ENCODE results near the gene ENAH.

Gene ENAH

GRCh38 chr1:225462714-225463574 lies 190.0 kb downstream of the ENAH start:
- Histone ChIP-seq H3K9ac (ENCODE audit: low read length in 2 of 2) (peak overlapping the region; percentile 47 to 71), H3K27ac (ENCODE audit: low read length) (peak overlapping the region; percentile 92), H3K27me3 (ENCODE audit: control insufficient read depth in 1 of 2, insufficient read depth in 2 of 2, low read length in 2 of 2) (no peaks in the 10 kb centered on the region), H3K36me3 (ENCODE audit: control insufficient read depth in 2 of 2, insufficient read depth in 2 of 2, low read length in 2 of 2) (no peaks in the 10 kb centered on the region), H3K4me3 (ENCODE audit: low read length in 2 of 2) (peak overlapping the region; percentile 48 to 49), H3K9me3 (ENCODE audit: control insufficient read depth in 2 of 2, low read length in 2 of 2) (no peaks in the 10 kb centered on the region), H3K4me1 (ENCODE audit: control insufficient read depth, insufficient read depth, low read length) (peaks cover 70% of the 10 kb centered on the region)

DNA sequence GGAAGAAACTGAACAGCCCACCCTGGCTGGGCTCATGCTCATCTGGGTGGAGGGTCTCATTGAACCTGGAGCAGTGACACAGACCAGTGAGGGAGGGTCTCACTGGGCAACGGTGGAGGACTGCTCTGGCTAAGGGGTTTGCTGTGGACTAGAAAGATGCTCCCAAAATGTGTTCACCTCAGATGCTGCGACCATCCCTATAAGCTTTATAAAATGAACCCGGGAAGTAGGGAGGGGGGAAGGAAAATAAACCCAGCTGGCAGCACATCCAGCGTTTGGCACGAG lies 190.6 kb downstream of the ENAH start:
- Histone ChIP-seq H3K9ac (ENCODE audit: low read length in 2 of 2) (peak overlapping the region; percentile 71 to 83), H3K27me3 (ENCODE audit: control insufficient read depth in 1 of 2, insufficient read depth in 2 of 2, low read length in 2 of 2) (no peaks in the 10 kb centered on the region), H3K27ac (ENCODE audit: low read length) (peak overlapping the region; percentile 92)

GRCh38 chr1:225461533-225462428 lies 191.1 kb downstream of the ENAH start:
- Histone ChIP-seq H3K9me3 (ENCODE audit: control insufficient read depth in 2 of 2, low read length in 2 of 2) (no peaks in the 10 kb centered on the region), H3K4me3 (ENCODE audit: low read length in 2 of 2) (peak overlapping the region; percentile 65 to 68), H3K9ac (ENCODE audit: low read length in 2 of 2) (peak overlapping the region; percentile 71 to 83), H3K27me3 (ENCODE audit: control insufficient read depth in 1 of 2, insufficient read depth in 2 of 2, low read length in 2 of 2) (no peaks in the 10 kb centered on the region), H3K36me3 (ENCODE audit: control insufficient read depth in 2 of 2, insufficient read depth in 2 of 2, low read length in 2 of 2) (no peaks in the 10 kb centered on the region), H3K27ac (ENCODE audit: low read length) (peak overlapping the region; percentile 92), H3K4me1 (ENCODE audit: control insufficient read depth, insufficient read depth, low read length) (peaks cover 60% of the 10 kb centered on the region)

More for the DNA sequence above, 190.6 kb downstream of the ENAH start:
- Histone ChIP-seq H3K4me1 (ENCODE audit: control insufficient read depth, insufficient read depth, low read length) (peaks cover 65% of the 10 kb centered on the region), H3K4me3 (ENCODE audit: low read length in 2 of 2) (peak overlapping the region in 1 of 2 donors; percentile 65), H3K36me3 (ENCODE audit: control insufficient read depth in 2 of 2, insufficient read depth in 2 of 2, low read length in 2 of 2) (no peaks in the 10 kb centered on the region), H3K9me3 (ENCODE audit: control insufficient read depth in 2 of 2, low read length in 2 of 2) (no peaks in the 10 kb centered on the region)

- H3K9ac ChIP-seq (ENCODE audit: low read length in 2 of 2), result peak overlapping the region; percentile 71 to 83
- peak overlapping the region; percentile 65 to 68 for H3K4me3 ChIP-seq (ENCODE audit: low read length in 2 of 2)
- peaks cover 60% of the 10 kb centered on the region for H3K4me1 ChIP-seq (ENCODE audit: control insufficient read depth, insufficient read depth, low read length)
- H3K27ac ChIP-seq (ENCODE audit: low read length), result peak overlapping the region; percentile 92
- H3K36me3 ChIP-seq (ENCODE audit: control insufficient read depth in 2 of 2, insufficient read depth in 2 of 2, low read length in 2 of 2), result no peaks in the 10 kb centered on the region
- no peaks in the 10 kb centered on the region for H3K27me3 ChIP-seq (ENCODE audit: control insufficient read depth in 1 of 2, insufficient read depth in 2 of 2, low read length in 2 of 2)
- no peaks in the 10 kb centered on the region for H3K9me3 ChIP-seq (ENCODE audit: control insufficient read depth in 2 of 2, low read length in 2 of 2)
These were observed 192.0 kb downstream of the ENAH start for GRCh38 chr1:225460737-225461532.

DNA sequence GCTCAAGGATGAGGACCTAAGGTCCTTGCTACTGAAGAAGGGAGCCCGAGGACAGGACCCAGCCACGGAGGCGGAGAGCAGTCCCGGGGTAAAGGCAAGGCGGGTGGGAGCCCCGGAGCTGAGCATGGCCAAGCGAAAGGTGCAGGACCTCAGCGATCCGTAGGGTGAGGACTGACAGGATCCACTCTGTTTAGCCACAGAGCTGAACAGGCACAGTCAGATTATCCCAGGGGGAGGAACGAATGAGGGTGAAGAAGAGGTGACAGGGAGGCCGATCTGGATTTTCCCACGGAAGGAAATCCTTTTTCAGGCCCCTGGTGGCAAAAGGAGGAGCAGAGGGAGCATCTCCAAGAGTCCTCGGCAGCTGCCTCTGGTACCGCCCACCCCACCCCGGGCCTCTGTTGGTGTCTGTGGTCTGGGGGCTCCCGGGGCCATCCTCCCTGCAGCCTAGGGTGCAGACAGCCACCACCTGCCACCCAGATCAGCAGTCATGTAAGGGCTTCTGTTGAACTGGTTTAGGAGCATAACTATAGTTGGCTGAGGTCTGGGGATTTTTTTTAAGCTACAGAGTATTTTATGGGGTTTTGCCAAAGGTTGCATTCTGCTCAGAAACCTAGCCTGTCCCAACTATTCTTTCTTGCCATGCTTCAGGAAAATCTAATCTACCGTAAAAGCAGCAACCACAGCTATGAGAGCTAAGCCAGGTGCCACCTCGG lies 192.7 kb downstream of the ENAH start:
- Histone ChIP-seq H3K27ac (ENCODE audit: low read length) (peak overlapping the region; percentile 92), H3K36me3 (ENCODE audit: control insufficient read depth in 2 of 2, insufficient read depth in 2 of 2, low read length in 2 of 2) (no peaks in the 10 kb centered on the region), H3K9me3 (ENCODE audit: control insufficient read depth in 2 of 2, low read length in 2 of 2) (no peaks in the 10 kb centered on the region), H3K27me3 (ENCODE audit: control insufficient read depth in 1 of 2, insufficient read depth in 2 of 2, low read length in 2 of 2) (no peaks in the 10 kb centered on the region), H3K4me3 (ENCODE audit: low read length in 2 of 2) (peak overlapping the region; percentile 65 to 68), H3K9ac (ENCODE audit: low read length in 2 of 2) (peak overlapping the region; percentile 71 to 83), H3K4me1 (ENCODE audit: control insufficient read depth, insufficient read depth, low read length) (peaks cover 55% of the 10 kb centered on the region)

GRCh38 chr1:225458222-225458631 lies 194.7 kb downstream of the ENAH start:
- Histone ChIP-seq H3K9ac (ENCODE audit: low read length in 2 of 2) (peak overlapping the region in 1 of 2 donors; percentile 5), H3K4me3 (ENCODE audit: low read length in 2 of 2) (no peak overlapping the region), H3K9me3 (ENCODE audit: control insufficient read depth in 2 of 2, low read length in 2 of 2) (no peaks in the 10 kb centered on the region), H3K27me3 (ENCODE audit: control insufficient read depth in 1 of 2, insufficient read depth in 2 of 2, low read length in 2 of 2) (no peaks in the 10 kb centered on the region), H3K36me3 (ENCODE audit: control insufficient read depth in 2 of 2, insufficient read depth in 2 of 2, low read length in 2 of 2) (no peaks in the 10 kb centered on the region), H3K4me1 (ENCODE audit: control insufficient read depth, insufficient read depth, low read length) (peaks cover 52% of the 10 kb centered on the region), H3K27ac (ENCODE audit: low read length) (peak overlapping the region; percentile 55)

- H3K4me1 ChIP-seq (ENCODE audit: control insufficient read depth, insufficient read depth, low read length), result peaks cover 38% of the 10 kb centered on the region
- peak overlapping the region in 1 of 2 donors; percentile 44 for H3K4me3 ChIP-seq (ENCODE audit: low read length in 2 of 2)
- peak overlapping the region; percentile 100 for H3K27ac ChIP-seq (ENCODE audit: low read length)
- no peaks in the 10 kb centered on the region for H3K27me3 ChIP-seq (ENCODE audit: control insufficient read depth in 1 of 2, insufficient read depth in 2 of 2, low read length in 2 of 2)
- no peaks in the 10 kb centered on the region for H3K9me3 ChIP-seq (ENCODE audit: control insufficient read depth in 2 of 2, low read length in 2 of 2)
- H3K36me3 ChIP-seq (ENCODE audit: control insufficient read depth in 2 of 2, insufficient read depth in 2 of 2, low read length in 2 of 2), result no peaks in the 10 kb centered on the region
- peak overlapping the region; percentile 8 to 47 for H3K9ac ChIP-seq (ENCODE audit: low read length in 2 of 2)
These were observed 198.2 kb downstream of the ENAH start for GRCh38 chr1:225454733-225455132.

GRCh38 chr1:225453797-225454648 lies 198.9 kb downstream of the ENAH start:
- Histone ChIP-seq H3K27ac (ENCODE audit: low read length) (peak overlapping the region; percentile 100), H3K27me3 (ENCODE audit: control insufficient read depth in 1 of 2, insufficient read depth in 2 of 2, low read length in 2 of 2) (no peaks in the 10 kb centered on the region), H3K9ac (ENCODE audit: low read length in 2 of 2) (peak overlapping the region; percentile 47 to 58), H3K4me1 (ENCODE audit: control insufficient read depth, insufficient read depth, low read length) (peaks cover 43% of the 10 kb centered on the region), H3K36me3 (ENCODE audit: control insufficient read depth in 2 of 2, insufficient read depth in 2 of 2, low read length in 2 of 2) (no peaks in the 10 kb centered on the region), H3K9me3 (ENCODE audit: control insufficient read depth in 2 of 2, low read length in 2 of 2) (no peaks in the 10 kb centered on the region), H3K4me3 (ENCODE audit: low read length in 2 of 2) (peak overlapping the region in 1 of 2 donors; percentile 44)

GRCh38 chr1:225451840-225452515 lies 200.9 kb downstream of the ENAH start:
- no peaks in the 10 kb centered on the region for H3K9me3 ChIP-seq (ENCODE audit: control insufficient read depth in 2 of 2, low read length in 2 of 2)
- peaks cover 61% of the 10 kb centered on the region for H3K4me1 ChIP-seq (ENCODE audit: control insufficient read depth, insufficient read depth, low read length)
- H3K27ac ChIP-seq (ENCODE audit: low read length), result peak overlapping the region; percentile 100
- no peak overlapping the region for H3K4me3 ChIP-seq (ENCODE audit: low read length in 2 of 2)
- H3K36me3 ChIP-seq (ENCODE audit: control insufficient read depth in 2 of 2, insufficient read depth in 2 of 2, low read length in 2 of 2), result no peaks in the 10 kb centered on the region
- no peaks in the 10 kb centered on the region for H3K27me3 ChIP-seq (ENCODE audit: control insufficient read depth in 1 of 2, insufficient read depth in 2 of 2, low read length in 2 of 2)
- peak overlapping the region in 1 of 2 donors; percentile 15 for H3K9ac ChIP-seq (ENCODE audit: low read length in 2 of 2)

Data from stomach smooth muscle (tissue), 2 donors.